ENCODE data around the gene MDN1. TPM values are rescaled to one million over a fixed set of nuclear protein-coding genes. Genes with fewer than 3 reads are reported as not detected.

The MDN1 gene
- total and polyA plus RNA-seq, 7 donors, result 3.0 to 29.9 (median 16.5) TPM

- Histone ChIP-seq H3K36me3 (peaks cover 0 to 15% (median 0%) of the 10 kb centered on the region in 4 donors), H3K27ac (no peak overlapping the region), H3K27me3 (no peaks in the 10 kb centered on the region), H3K4me1 (no peaks in the 10 kb centered on the region), H3K9me3 (no peaks in the 10 kb centered on the region), H3K4me3 (no peak overlapping the region)
- 62 to 88% methylated on average over 6 of the region's 6 CpGs for WGBS, 2 donors
- TF ChIP-seq POLR2AphosphoS5 (IDR thresholded peaks at IDR 0.05), result no peak
- TF ChIP-seq CTCF (IDR thresholded peaks at IDR 0.05), result no peak
- TF ChIP-seq POLR2A (IDR thresholded peaks at IDR 0.05), result no peak
- no peak for TF ChIP-seq EP300 (IDR thresholded peaks at IDR 0.05)
- DNase-seq, result no peak
- intact Hi-C loops (cut with DNase I), result no loop called here
Observed at GRCh38 chr6:89805814-89806371, 13.7 kb downstream of the MDN1 start.

GRCh38 chr6:89803271-89803670 lies 16.3 kb downstream of the MDN1 start:
- no peaks in the 10 kb centered on the region for H3K27me3 ChIP-seq
- H3K4me1 ChIP-seq, result no peaks in the 10 kb centered on the region
- H3K4me3 ChIP-seq, result no peak overlapping the region
- H3K36me3 ChIP-seq, result peaks cover 0 to 31% (median 0%) of the 10 kb centered on the region in 4 donors
- 96 to 97% methylated on average over 10 of the region's 10 CpGs for WGBS, 2 donors
- DNase-seq, result no peak
- no peaks in the 10 kb centered on the region for H3K9me3 ChIP-seq
- no peak for TF ChIP-seq EP300 (IDR thresholded peaks at IDR 0.05)
- no peak for TF ChIP-seq POLR2A (IDR thresholded peaks at IDR 0.05)
- no peak for TF ChIP-seq CTCF (IDR thresholded peaks at IDR 0.05)
- TF ChIP-seq POLR2AphosphoS5 (IDR thresholded peaks at IDR 0.05), result no peak
- intact Hi-C loops (cut with DNase I), result no loop called here
- H3K27ac ChIP-seq, result no peak overlapping the region

GRCh38 chr6:89799756-89800155 lies 19.8 kb downstream of the MDN1 start:
- no peak for TF ChIP-seq EP300 (IDR thresholded peaks at IDR 0.05)
- no peak for TF ChIP-seq POLR2A (IDR thresholded peaks at IDR 0.05)
- TF ChIP-seq POLR2AphosphoS5 (IDR thresholded peaks at IDR 0.05), result no peak
- TF ChIP-seq CTCF (IDR thresholded peaks at IDR 0.05), result no peak
- 89 to 91% methylated on average over 2 of the region's 2 CpGs for WGBS, 2 donors
- Histone ChIP-seq H3K27ac (no peak overlapping the region), H3K9me3 (no peaks in the 10 kb centered on the region), H3K27me3 (no peaks in the 10 kb centered on the region), H3K36me3 (peaks cover 0 to 38% (median 0%) of the 10 kb centered on the region in 4 donors), H3K4me3 (no peak overlapping the region), H3K4me1 (no peaks in the 10 kb centered on the region)
- intact Hi-C loops (cut with DNase I), result no loop called here
- no peak for DNase-seq

- no peaks in the 10 kb centered on the region for H3K9me3 ChIP-seq
- H3K27ac ChIP-seq, result no peak overlapping the region
- TF ChIP-seq POLR2A (IDR thresholded peaks at IDR 0.05) (no peak), CTCF (IDR thresholded peaks at IDR 0.05) (no peak), EP300 (IDR thresholded peaks at IDR 0.05) (no peak), POLR2AphosphoS5 (IDR thresholded peaks at IDR 0.05) (no peak)
- DNase-seq, result no peak
- H3K27me3 ChIP-seq, result no peaks in the 10 kb centered on the region
- no peaks in the 10 kb centered on the region for H3K4me1 ChIP-seq
- peaks cover 0 to 44% (median 0%) of the 10 kb centered on the region in 4 donors for H3K36me3 ChIP-seq
- intact Hi-C loops (cut with DNase I), result no loop called here
- H3K4me3 ChIP-seq, result no peak overlapping the region
- 89 to 97% methylated on average over 8 of the region's 8 CpGs for WGBS, 2 donors
Observed at GRCh38 chr6:89799096-89799495, 20.5 kb downstream of the MDN1 start.

- DNase-seq, result no peak
Observed at GRCh38 chr6:89797317-89797716, 22.3 kb downstream of the MDN1 start.

More at GRCh38 chr6:89797317-89797716, 22.3 kb downstream of the MDN1 start:
- no peak overlapping the region for H3K4me3 ChIP-seq
- no peaks in the 10 kb centered on the region for H3K4me1 ChIP-seq
- TF ChIP-seq CTCF (IDR thresholded peaks at IDR 0.05) (no peak), POLR2A (IDR thresholded peaks at IDR 0.05) (no peak), POLR2AphosphoS5 (IDR thresholded peaks at IDR 0.05) (no peak), EP300 (IDR thresholded peaks at IDR 0.05) (no peak)
- 87 to 91% methylated on average over 7 of the region's 7 CpGs for WGBS, 2 donors
- no peaks in the 10 kb centered on the region for H3K27me3 ChIP-seq
- no peak overlapping the region for H3K27ac ChIP-seq
- H3K9me3 ChIP-seq, result no peaks in the 10 kb centered on the region
- intact Hi-C loops (cut with DNase I), result no loop called here
- peaks cover 0 to 61% (median 6%) of the 10 kb centered on the region in 4 donors for H3K36me3 ChIP-seq

Measured in sigmoid colon (tissue), 7 donors.